ES-I3 (cell line): ENCODE results near the gene PCSK6.
"Not testable (repeated sequence)": the region's sequence is repeated elsewhere in the genome, so short reads cannot be mapped to it uniquely, and the experiment has no call there.

Experiments used
- H3K36me3 ChIP-seq: 2 replicates; pipeline ENCODE4 v1.6.1; 2013; ENCODE audit warnings: mild to moderate bottlenecking, low read length, control low read depth, moderate library complexity; ENCODE audit not compliant: insufficient read depth
- H3K4me1 ChIP-seq: 2 replicates; pipeline ENCODE4 v1.6.1; 2013; ENCODE audit warnings: mild to moderate bottlenecking, control low read depth, low read length; ENCODE audit not compliant: insufficient read depth
- H3K9ac ChIP-seq: 2 replicates; pipeline ENCODE4 v1.6.1; 2013; ENCODE audit warnings: low read depth, mild to moderate bottlenecking, low read length, moderate library complexity
- H3K9me3 ChIP-seq: 2 replicates; pipeline ENCODE4 v1.6.1; 2013; ENCODE audit warnings: mild to moderate bottlenecking, low read length, moderate library complexity; ENCODE audit not compliant: control insufficient read depth, insufficient read depth

PCSK6 gene

DNA sequence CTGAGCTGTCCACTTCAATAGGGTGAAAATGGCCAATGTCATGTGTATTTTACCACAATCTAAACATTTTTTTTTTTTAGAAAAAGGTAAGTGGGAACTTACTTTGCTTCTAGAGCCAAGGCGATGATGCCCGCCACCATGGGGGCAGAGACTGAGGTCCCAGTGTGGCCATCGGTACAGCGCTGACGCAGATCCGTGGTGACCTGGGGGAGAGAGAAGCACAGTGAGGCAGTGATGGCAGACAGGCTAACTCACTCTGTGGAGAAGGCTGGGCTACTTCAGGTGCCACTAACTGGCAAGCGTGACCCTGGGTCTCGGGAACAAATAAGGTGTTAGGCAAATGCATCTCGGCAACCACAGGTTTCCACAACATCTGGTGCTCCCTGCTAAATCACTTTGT is 100.1 kb downstream of the PCSK6 start:
- H3K9me3 ChIP-seq, result no peaks in the 10 kb centered on the region
- no peaks in the 10 kb centered on the region for H3K4me1 ChIP-seq
- H3K9ac ChIP-seq, result no peak overlapping the region
- no peaks in the 10 kb centered on the region for H3K36me3 ChIP-seq

- no peak overlapping the region for H3K9ac ChIP-seq
- H3K9me3 ChIP-seq, result no peaks in the 10 kb centered on the region
- H3K36me3 ChIP-seq, result no peaks in the 10 kb centered on the region
- H3K4me1 ChIP-seq, result no peaks in the 10 kb centered on the region
These were observed 101.5 kb downstream of the PCSK6 start for GRCh38 chr15:101388046-101388445.

DNA sequence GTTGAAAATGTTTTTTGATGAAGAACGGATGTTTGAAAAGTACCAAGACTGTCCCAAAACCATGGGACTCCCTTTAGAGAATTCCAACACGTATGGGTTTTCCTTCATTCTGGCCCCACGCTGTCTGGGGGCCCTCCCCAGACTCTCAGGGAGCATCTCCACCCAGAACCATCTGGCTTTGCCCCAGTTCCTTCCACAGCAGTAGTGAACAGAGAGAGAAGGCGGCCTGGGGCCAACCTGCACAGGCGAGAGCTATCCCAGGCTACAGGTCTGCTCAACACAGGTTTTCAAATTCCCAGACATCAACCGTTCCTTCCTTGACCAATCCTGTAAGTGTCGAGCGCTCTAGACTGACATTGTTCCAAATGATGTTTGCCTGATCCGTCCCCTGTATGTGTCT is 101.9 kb downstream of the PCSK6 start:
- no peak overlapping the region for H3K9ac ChIP-seq

GRCh38 chr15:101386967-101387366 is 102.5 kb downstream of the PCSK6 start:
- no peaks in the 10 kb centered on the region for H3K36me3 ChIP-seq
- H3K9ac ChIP-seq, result no peak overlapping the region
- H3K9me3 ChIP-seq, result no peaks in the 10 kb centered on the region
- no peaks in the 10 kb centered on the region for H3K4me1 ChIP-seq

More for the DNA sequence above, 101.9 kb downstream of the PCSK6 start:
- Histone ChIP-seq H3K4me1 (no peaks in the 10 kb centered on the region), H3K9me3 (no peaks in the 10 kb centered on the region), H3K36me3 (no peaks in the 10 kb centered on the region)

DNA sequence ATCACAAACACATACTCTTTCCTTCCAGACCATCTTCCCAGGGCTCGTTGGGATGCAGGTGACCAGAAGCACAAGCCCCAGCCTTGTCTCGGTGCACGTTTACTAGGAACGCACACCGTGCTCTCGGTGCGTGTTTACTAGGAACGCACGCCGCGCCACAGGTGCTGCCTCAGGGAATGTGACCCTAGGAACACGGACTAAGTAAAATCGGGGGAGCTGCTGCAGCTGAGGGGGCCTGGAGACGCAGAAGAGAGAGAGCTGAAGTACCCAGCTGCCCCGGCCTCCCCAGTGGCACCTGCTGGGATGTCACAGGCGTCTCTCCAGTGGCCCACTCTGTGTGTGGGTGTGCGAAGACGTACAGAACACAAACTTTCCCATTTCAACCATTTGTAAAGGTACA is 103.5 kb downstream of the PCSK6 start:
- Histone ChIP-seq H3K4me1 (no peaks in the 10 kb centered on the region), H3K36me3 (no peaks in the 10 kb centered on the region), H3K9me3 (no peaks in the 10 kb centered on the region), H3K9ac (no peak overlapping the region)

DNA sequence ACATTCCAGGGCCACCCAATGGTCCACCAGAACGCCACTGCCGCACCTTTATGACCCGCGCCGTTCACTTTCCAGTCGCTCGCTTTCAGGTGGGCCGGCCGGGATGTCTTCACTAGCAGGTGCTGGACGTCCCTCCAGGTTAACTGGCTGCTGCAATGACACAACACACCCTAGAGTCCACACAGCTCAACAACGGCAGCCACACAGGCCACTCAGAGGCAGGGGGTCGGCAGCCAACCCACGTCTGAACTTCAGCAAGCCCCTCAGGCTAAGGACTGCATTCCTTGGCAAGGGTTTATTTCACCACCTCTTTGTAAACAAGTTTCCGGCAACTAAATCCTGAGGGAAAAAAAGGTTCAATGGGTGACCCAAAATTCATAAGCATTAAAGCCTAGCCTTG is 105.2 kb downstream of the PCSK6 start:
- no peaks in the 10 kb centered on the region for H3K9me3 ChIP-seq
- H3K36me3 ChIP-seq, result no peaks in the 10 kb centered on the region
- H3K9ac ChIP-seq, result no peak overlapping the region
- H3K4me1 ChIP-seq, result no peaks in the 10 kb centered on the region

GRCh38 chr15:101382544-101382943 is 107.0 kb downstream of the PCSK6 start:
- no peaks in the 10 kb centered on the region for H3K36me3 ChIP-seq
- H3K4me1 ChIP-seq, result no peaks in the 10 kb centered on the region
- no peaks in the 10 kb centered on the region for H3K9me3 ChIP-seq
- H3K9ac ChIP-seq, result no peak overlapping the region

GRCh38 chr15:101381671-101382212 is 107.8 kb downstream of the PCSK6 start:
- H3K36me3 ChIP-seq, result no peaks in the 10 kb centered on the region
- no peak overlapping the region for H3K9ac ChIP-seq
- H3K9me3 ChIP-seq, result no peaks in the 10 kb centered on the region
- no peaks in the 10 kb centered on the region for H3K4me1 ChIP-seq

DNA sequence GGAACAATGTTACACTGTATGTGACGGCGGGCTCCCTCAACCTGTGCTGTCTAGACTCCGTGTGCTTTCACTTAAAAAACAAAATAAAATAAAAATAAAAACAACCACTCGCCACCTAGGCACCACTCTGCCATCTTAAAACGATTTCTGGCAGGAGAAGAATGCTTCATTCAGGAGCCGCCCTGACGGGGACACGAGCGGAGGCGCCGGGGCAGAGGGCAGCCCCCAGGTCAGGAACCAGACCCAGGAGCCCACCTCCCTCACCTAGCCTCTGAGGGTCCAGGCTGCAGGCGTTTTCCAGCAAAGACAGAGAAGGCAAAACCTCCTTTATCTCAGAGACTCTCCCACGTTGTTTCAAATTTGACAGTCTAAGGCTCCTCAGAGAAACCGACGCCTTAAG is 109.4 kb downstream of the PCSK6 start:
- Histone ChIP-seq H3K9me3 (no peaks in the 10 kb centered on the region), H3K9ac (no peak overlapping the region), H3K36me3 (no peaks in the 10 kb centered on the region), H3K4me1 (no peaks in the 10 kb centered on the region)

DNA sequence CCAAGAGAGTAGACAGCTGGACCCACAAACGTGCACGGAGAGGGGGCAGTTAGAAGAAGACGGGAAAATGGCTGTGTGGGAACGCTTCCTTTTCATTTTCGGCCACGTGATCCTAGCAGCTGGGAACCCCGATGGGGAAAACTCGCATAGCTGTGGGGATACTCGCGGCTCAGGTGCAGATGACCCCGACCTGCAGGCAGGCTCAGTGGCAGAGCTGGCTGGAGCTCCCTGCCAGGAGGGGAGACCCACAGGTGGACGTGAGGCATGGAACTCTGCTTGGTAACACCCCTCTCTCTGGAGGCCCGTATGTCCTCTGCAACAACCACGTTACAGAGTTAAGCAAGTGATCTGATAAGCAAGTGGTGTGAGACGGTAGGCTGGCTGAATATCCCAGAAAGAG is 109.9 kb downstream of the PCSK6 start:
- no peaks in the 10 kb centered on the region for H3K4me1 ChIP-seq

GRCh38 chr15:101378879-101379278 is 110.6 kb downstream of the PCSK6 start:
- no peak overlapping the region for H3K9ac ChIP-seq
- H3K4me1 ChIP-seq, result no peaks in the 10 kb centered on the region
- no peaks in the 10 kb centered on the region for H3K36me3 ChIP-seq
- H3K9me3 ChIP-seq, result no peaks in the 10 kb centered on the region

More for the DNA sequence above, 109.9 kb downstream of the PCSK6 start:
- H3K9ac ChIP-seq, result no peak overlapping the region
- H3K9me3 ChIP-seq, result no peaks in the 10 kb centered on the region
- no peaks in the 10 kb centered on the region for H3K36me3 ChIP-seq

DNA sequence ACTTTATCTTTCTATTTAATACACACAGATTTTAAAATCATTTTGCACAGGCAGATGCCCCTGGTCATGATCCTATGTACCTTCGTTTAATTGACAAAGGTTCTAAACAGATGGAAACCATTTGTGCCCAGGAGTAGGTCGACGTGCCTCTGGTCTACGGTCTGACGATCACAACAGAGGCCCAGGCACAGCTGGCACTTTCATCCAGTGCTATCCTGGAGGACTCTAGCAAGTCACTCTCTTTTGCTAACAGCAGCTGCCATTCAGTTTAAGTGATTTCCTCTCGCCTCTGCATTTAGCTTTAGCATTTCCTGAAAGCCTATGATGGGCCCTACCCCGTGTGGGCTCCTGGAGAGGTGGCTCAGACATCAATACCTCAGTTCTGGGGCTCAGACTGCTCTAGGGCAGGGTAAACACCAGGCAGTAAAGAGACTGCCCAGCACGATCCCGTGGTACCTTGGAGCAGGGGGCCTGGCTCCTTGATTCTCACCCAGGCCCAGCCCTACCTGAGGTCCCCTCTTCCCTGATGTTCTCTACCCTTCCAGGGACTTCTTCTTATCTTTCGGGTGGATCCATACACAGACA is 111.2 kb downstream of the PCSK6 start:
- Histone ChIP-seq H3K4me1 (no peaks in the 10 kb centered on the region), H3K9me3 (no peaks in the 10 kb centered on the region), H3K9ac (no peak overlapping the region), H3K36me3 (no peaks in the 10 kb centered on the region)

- H3K9me3 ChIP-seq, result no peaks in the 10 kb centered on the region
- peaks cover 5% of the 10 kb centered on the region for H3K4me1 ChIP-seq
- H3K9ac ChIP-seq, result no peak overlapping the region
- H3K36me3 ChIP-seq, result no peaks in the 10 kb centered on the region
These were observed 112.7 kb downstream of the PCSK6 start for GRCh38 chr15:101376615-101377395.

GRCh38 chr15:101375006-101375405 is 114.5 kb downstream of the PCSK6 start:
- not testable (repeated sequence) for H3K9ac ChIP-seq, H3K4me1 ChIP-seq, H3K36me3 ChIP-seq, H3K9me3 ChIP-seq

DNA sequence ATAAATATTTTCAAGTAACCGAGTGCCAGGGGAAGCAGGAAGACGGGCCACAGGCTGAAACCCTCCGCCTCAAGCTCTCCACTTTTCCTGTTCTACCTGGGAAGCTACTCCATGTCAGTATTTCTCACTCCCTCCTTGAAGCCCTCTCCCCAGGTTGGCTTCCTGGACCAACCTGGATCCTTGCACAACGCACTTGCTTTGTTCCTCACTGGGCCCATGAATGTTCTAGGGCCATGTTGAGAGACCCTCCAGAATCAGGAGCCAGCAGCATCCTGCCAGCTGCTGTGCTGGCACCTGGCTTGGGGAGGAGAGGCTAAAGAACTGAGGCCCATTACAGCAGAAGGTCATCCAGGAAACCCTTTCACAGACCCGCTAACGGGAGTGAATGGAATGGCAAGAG is 115.2 kb downstream of the PCSK6 start:
- H3K9ac ChIP-seq, result no peak overlapping the region
- peaks cover 5% of the 10 kb centered on the region for H3K4me1 ChIP-seq
- H3K36me3 ChIP-seq, result no peaks in the 10 kb centered on the region
- H3K9me3 ChIP-seq, result no peaks in the 10 kb centered on the region
